ENCODE results near the gene CYB5R3.

CYB5R3 gene

DNA sequence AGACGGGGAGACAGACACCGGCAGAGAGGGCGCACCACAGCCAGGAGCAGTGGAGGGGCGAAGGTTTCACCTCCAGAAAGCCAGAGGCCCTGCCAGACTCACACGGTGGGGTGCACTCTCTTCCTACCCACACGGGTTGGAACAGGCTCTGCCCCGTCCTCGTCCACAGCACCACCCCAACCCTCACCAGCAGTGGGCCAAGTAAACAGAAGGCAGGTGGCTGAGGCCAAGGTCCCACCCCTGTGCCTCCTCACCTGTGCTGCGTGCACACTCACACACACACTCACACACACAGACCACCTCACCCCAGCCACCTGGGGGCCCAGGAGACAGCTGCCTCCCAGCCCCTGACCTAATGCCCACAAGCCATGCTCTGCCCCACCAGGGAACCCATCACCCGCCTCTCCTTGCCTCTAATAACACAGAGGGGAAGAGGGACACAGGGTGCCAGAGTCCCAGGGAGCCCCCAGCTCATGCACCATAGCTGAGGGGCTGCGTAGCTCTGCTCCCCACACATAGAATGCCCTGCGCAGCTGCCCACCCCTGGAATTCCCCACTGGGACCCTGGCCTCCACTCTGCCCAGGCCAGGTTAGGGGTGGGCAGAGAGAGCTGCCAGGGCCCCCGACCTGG is 3.1 kb downstream of the CYB5R3 start:
- TF ChIP-seq, protein P1, sequence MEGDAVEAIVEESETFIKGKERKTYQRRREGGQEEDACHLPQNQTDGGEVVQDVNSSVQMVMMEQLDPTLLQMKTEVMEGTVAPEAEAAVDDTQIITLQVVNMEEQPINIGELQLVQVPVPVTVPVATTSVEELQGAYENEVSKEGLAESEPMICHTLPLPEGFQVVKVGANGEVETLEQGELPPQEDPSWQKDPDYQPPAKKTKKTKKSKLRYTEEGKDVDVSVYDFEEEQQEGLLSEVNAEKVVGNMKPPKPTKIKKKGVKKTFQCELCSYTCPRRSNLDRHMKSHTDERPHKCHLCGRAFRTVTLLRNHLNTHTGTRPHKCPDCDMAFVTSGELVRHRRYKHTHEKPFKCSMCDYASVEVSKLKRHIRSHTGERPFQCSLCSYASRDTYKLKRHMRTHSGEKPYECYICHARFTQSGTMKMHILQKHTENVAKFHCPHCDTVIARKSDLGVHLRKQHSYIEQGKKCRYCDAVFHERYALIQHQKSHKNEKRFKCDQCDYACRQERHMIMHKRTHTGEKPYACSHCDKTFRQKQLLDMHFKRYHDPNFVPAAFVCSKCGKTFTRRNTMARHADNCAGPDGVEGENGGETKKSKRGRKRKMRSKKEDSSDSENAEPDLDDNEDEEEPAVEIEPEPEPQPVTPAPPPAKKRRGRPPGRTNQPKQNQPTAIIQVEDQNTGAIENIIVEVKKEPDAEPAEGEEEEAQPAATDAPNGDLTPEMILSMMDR (conservative IDR thresholded peaks at IDR 0.05; ENCODE audit: control insufficient read depth, insufficient read depth, low read depth, low read length): no peak
- no peak for DNase-seq (ENCODE audit: low read depth)
- no peak overlapping the region for H3K4me3 ChIP-seq (ENCODE audit: control insufficient read depth, low read depth, low read length)

DNA sequence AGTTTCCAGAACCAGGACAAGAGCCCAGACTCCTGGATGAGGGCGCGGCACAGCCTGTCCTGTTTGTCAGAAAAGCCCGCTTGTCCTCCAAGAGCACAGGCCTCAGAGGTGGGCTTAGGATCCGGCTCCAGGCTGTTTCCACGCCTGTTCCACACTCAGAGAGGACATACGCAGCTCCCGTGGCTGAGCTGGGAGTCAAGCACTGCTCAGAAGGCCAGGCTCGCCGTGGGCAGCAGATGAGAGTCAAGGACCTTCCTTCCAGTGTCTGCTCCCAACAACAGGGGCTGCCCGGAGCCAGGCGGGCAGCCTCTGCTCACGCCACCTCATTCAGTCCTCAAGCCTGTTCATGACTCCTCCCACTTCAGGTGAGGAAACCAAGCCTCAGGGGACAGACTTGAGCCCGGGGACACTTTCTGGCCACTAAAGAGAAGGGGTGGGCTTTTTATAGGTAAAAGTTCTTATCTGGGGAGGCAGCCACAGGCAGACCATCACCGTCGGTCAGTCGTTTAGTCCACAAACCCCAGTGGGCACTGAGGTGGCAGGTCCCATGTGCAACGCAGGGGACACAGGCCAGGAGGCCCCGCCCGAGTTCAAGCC is 3.8 kb downstream of the CYB5R3 start:
- no peak for DNase-seq (ENCODE audit: low read depth)
- TF ChIP-seq, protein P1 (conservative IDR thresholded peaks at IDR 0.05; ENCODE audit: control insufficient read depth, insufficient read depth, low read depth, low read length): no peak
- H3K4me3 ChIP-seq (ENCODE audit: control insufficient read depth, low read depth, low read length): no peak overlapping the region

DNA sequence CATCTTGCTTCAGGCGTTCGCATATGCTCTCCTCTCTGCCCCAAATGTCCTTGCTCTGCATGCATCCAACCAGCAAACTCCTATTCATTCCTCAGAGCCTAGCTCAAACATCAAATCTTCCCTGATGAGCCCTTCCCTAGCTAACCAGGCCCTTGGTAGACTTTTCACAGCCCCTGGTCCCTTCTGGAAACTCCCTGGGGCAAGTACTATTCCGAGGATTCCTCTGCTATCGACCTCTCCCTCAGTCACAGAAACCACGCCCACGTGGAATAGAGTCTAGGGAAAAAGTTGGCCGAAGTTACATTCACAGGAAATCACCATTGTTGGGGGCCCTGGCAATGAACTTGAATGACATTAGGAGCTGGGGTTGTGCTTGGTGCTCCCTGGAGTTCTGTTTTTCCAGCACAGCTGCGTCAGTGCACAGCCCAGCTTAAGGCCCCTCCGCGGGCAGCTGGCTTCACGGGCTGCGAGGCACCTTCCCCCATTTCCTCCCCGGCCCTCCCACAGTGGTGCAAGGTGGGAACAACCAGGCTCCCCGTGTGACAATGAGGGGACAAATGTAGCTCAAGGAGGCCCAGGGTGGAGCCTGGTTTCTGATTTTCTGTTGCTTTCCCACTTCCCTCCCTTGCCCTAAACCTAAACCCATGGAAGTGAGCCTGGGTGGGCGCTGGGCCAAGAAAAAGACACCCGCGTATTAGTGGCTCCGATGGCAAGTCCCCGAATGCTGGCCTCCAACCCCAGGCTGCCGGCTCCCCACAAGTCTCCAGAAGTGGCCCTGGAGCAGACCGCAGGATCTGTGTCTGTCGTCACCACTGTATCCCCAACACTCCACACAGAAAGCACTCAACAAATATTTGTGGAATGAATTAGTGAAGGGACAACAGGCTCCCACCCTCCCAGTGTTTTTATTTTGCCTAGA is 4.5 kb downstream of the CYB5R3 start:
- no peak overlapping the region for H3K4me3 ChIP-seq (ENCODE audit: control insufficient read depth, low read depth, low read length)
- TF ChIP-seq, protein P1 (conservative IDR thresholded peaks at IDR 0.05; ENCODE audit: control insufficient read depth, insufficient read depth, low read depth, low read length): no peak
- peak; percentile 45 for DNase-seq (ENCODE audit: low read depth)

DNA sequence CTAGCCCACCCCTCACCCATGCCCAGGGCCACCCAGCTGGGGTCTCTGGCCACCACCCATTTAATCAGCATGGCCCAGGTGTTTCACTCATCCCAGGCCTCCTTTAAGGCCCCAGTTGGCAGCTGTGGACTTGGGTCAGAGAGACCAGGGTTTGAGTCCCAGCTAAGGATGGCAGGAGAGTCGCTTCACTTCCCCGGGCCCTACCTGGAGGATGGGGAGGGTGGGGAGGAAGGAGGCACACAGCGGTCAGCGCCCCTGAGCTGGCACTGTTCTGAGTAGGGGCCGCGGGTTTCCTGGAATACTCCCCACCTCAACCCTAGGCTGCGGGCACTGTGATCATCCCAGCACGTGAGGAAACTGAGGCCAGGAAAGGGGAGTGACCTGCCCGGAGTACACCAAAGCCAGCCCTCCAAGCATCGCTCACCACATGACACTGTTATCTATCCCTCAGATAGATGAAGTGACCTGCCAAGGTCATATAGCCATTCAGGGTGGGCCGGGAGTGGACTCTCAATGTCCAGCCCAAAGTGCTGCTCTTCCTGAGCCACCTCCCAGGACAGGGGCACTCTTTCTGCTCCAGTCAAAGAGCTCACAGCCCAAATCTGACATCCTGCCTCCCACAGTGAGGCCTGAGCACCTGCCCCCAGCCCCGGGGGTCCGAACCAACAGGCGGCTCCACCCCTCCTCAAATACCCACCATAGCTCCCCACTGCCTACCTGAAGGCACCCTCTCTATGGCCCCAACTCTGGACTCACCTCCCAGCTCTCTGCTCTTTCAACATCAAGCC is 5.4 kb downstream of the CYB5R3 start:
- TF ChIP-seq, protein P1 (conservative IDR thresholded peaks at IDR 0.05; ENCODE audit: control insufficient read depth, insufficient read depth, low read depth, low read length): no peak
- no peak for DNase-seq (ENCODE audit: low read depth)
- H3K4me3 ChIP-seq (ENCODE audit: control insufficient read depth, low read depth, low read length): no peak overlapping the region

DNA sequence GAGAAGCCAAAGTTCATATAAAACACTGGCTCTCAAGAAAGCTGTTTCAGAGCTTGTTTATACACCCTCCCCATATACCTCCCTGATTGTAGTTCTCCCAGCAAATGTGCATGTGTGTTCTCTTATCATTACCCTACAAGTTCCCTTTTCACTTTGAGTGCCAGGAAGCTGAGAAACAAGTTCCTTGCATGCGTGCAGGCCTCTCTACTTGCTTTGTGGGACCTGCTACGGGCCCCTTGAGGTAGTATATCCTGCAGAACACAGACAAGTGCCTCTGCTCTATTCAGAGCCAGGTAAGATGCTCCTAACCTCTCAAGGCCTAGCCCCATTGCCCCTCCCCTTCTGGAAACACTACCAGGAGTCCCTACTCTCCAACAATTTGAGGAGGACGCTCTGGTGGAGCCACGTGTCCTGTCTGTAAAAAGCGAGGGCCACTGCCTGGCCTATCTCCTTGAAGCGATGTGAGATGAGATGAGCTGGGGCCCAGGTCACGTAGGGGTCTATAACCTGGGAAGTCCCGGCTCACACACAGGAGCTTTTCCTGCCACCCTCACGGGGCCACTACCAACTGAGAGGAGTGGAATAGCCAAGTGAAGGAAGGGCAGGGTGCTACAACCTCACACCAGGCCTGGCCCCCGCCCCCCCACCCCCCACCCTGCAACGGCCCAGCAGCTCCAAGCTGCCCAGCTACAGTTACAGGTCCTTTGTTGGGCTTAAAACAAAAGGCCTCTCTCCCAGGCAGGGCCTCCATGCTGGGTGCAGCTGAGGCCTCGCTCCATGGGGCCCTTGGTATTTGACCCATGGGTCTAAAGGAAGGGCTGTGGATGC is 6.2 kb downstream of the CYB5R3 start:
- H3K4me3 ChIP-seq (ENCODE audit: control insufficient read depth, low read depth, low read length): no peak overlapping the region
- DNase-seq (ENCODE audit: low read depth): no peak
- TF ChIP-seq, protein P1 (conservative IDR thresholded peaks at IDR 0.05; ENCODE audit: control insufficient read depth, insufficient read depth, low read depth, low read length): no peak
